Left ventricle myocardium inferior (tissue), 1 donor: ENCODE measurements around the gene LPAR2. TPM values are rescaled to one million over a fixed set of nuclear protein-coding genes. Genes with fewer than 3 reads are reported as not detected.
A peak's percentile ranks its signal among the peaks of the same experiment; 100 is the strongest.
"Not testable (repeated sequence)": the region's sequence is repeated elsewhere in the genome, so short reads cannot be mapped to it uniquely, and the experiment has no call there.

Experiments
- DNase-seq: peaks from one replicate; pipeline ENCODE4 v3.0.0-alpha.2; 2020
- H3K27ac ChIP-seq: fragments of 200-600 bp; replicated peaks from 2 replicates; pipeline ENCODE4 v1.8.0; 2021
- H3K27me3 ChIP-seq: fragments of 200-600 bp; 2 replicates; pipeline ENCODE4 v1.8.0; 2021; ENCODE audit warnings: low read depth
- H3K36me3 ChIP-seq: fragments of 200-600 bp; 2 replicates; pipeline ENCODE4 v1.8.0; 2021
- H3K4me1 ChIP-seq: fragments of 200-600 bp; 2 replicates; pipeline ENCODE4 v1.8.0; 2021
- H3K4me3 ChIP-seq: fragments of 200-600 bp; 2 replicates; pipeline ENCODE4 v1.8.0; 2021; ENCODE audit warnings: mild to moderate bottlenecking, moderate library complexity
- H3K9me3 ChIP-seq: fragments of 200-600 bp; replicated peaks from 2 replicates; pipeline ENCODE4 v1.8.0; 2021
- CTCF ChIP-seq: fragments of 200-600 bp; IDR thresholded peaks from 2 replicates; pipeline ENCODE4 v1.8.0; 2021; ENCODE audit warnings: antibody characterized with exemption, mild to moderate bottlenecking, borderline replicate concordance
- intact Hi-C: fragments of 100-400 bp; cut with micrococcal nuclease; formaldehyde crosslinking; loops from one replicate; pipeline ENCODE4 v1.11.0; 2022
- total RNA-seq: library from RNA; stranded (reverse); fragmentation: NEBNext Ultra II Directional; extraction: Animal tissue kit (Norgen Biotek cat#: 25700); gene quantifications from one replicate; pipeline ENCODE4 v1.2.1, GENCODE V29; 2021
- donor health status: DM: no; HTN: yes; CAD: no; lungs with severe emphysema.

LPAR2 gene
- total RNA-seq, 1 donor from 2014 or later: 0.88 TPM

GRCh38 chr19:19618219-19619051, 9.6 kb downstream of the LPAR2 start, which contains the start of gene PBX4:
Gene PBX4 (minus strand): TSS chr19:19618687. CDS start chr19:19618629, 58 bp downstream.
- H3K4me1 ChIP-seq: peaks cover 8% of the 10 kb centered on the region
- H3K27me3 ChIP-seq: peaks cover 79% of the 10 kb centered on the region
- intact Hi-C loops: no loop called here

DNA sequence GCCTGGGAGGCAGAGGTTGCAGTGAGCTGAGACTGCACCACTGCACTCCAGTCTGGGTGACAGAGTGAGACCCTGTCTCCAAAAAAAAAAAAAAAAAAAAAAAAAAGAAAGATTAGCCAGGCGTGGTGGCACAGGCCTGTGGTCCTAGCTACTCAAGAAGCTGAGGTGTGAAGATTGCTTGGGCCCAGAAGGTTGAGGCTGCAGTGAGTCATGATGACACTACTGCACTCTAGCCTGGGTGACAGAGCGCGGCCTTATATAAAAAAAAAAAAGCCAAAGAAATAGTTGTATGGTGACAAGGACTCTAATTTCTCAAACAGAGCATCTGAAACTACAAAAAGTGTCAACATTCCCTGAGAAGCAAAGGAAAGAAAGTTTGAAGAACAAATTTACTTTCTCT, 12.9 kb downstream of the LPAR2 start:
- Histone ChIP-seq H3K36me3 (no peaks in the 10 kb centered on the region), H3K4me1 (peaks cover 8% of the 10 kb centered on the region), H3K27ac (no peak overlapping the region), H3K9me3 (no peaks in the 10 kb centered on the region), H3K27me3 (peaks cover 76% of the 10 kb centered on the region), H3K4me3 (no peak overlapping the region)
- TF ChIP-seq CTCF: no peak
- intact Hi-C loops: no loop called here
- no peak for DNase-seq

More at GRCh38 chr19:19618219-19619051, 9.6 kb downstream of the LPAR2 start, which contains the start of gene PBX4:
- Histone ChIP-seq H3K4me3 (peak within 1 kb of the TSS; percentile 57), H3K9me3 (no peaks in the 10 kb centered on the region), H3K27ac (no peak within 1 kb of the TSS), H3K36me3 (no peaks in the 10 kb centered on the region)
- no peak for TF ChIP-seq CTCF
- DNase-seq: peak; percentile 88

DNA sequence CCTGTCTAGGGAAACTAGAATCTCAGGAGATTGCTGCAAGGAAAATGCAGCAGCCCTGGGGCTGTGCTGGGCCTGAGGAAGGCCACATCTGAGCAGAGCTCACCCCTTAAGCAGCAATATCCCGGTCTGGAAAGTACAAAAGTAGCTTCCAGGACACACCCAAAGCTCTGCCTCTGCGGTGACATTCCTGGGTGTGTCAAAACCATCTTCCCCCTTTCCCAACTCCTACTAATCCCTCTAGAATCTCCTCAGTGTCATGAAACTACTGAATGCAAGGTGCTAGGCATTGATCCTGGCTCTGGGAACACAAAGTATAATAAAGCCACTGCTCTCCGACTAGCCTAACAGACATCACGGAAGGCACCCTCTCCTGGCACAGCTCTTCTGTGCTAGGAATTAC, 14.5 kb downstream of the LPAR2 start:
- Histone ChIP-seq H3K27ac (no peak overlapping the region), H3K4me3 (no peak overlapping the region), H3K36me3 (no peaks in the 10 kb centered on the region), H3K27me3 (peaks cover 67% of the 10 kb centered on the region), H3K9me3 (no peaks in the 10 kb centered on the region), H3K4me1 (peaks cover 5% of the 10 kb centered on the region)
- no peak for TF ChIP-seq CTCF
- intact Hi-C loops: no loop called here
- no peak for DNase-seq

- DNase-seq: no peak
- no peak for TF ChIP-seq CTCF
- no peaks in the 10 kb centered on the region for H3K9me3 ChIP-seq
Observed at GRCh38 chr19:19610376-19611202, 17.4 kb downstream of the LPAR2 start.

GRCh38 chr19:19606686-19607085, 21.3 kb downstream of the LPAR2 start:
- peaks cover 10% of the 10 kb centered on the region for H3K27me3 ChIP-seq
- H3K4me1 ChIP-seq, H3K9me3 ChIP-seq, intact Hi-C loops, DNase-seq, H3K4me3 ChIP-seq, H3K27ac ChIP-seq, H3K36me3 ChIP-seq: not testable (repeated sequence)

More at GRCh38 chr19:19610376-19611202, 17.4 kb downstream of the LPAR2 start:
- intact Hi-C loops: no loop called here
- no peak overlapping the region for H3K4me3 ChIP-seq
- H3K36me3 ChIP-seq: no peaks in the 10 kb centered on the region
- H3K27me3 ChIP-seq: peaks cover 40% of the 10 kb centered on the region
- H3K27ac ChIP-seq: no peak overlapping the region
- H3K4me1 ChIP-seq: no peaks in the 10 kb centered on the region
